Motor neuron (in vitro differentiated cells): Measurements from ENCODE around the gene ANKLE2. TPM values are rescaled to one million over a fixed set of nuclear protein-coding genes. Genes with fewer than 3 reads are reported as not detected.
A peak's percentile ranks its signal among the peaks of the same experiment; 100 is the strongest.
"Not testable (repeated sequence)": the region's sequence is repeated elsewhere in the genome, so short reads cannot be mapped to it uniquely, and the experiment has no call there.

Experiments
- ATAC-seq, 8 experiments: fragments of 200-7000 bp; cut with Tn5 transposase; replicated peaks in 6 of 8; 2 replicates each; pipeline ENCODE4 v1.8.0; 2021; ENCODE audit warnings: mild to moderate bottlenecking in 8 of 8, moderate library complexity in 8 of 8
- H3K27ac ChIP-seq, 2 donors: fragments of 250-450 bp; sonication (Bioruptor Pico); 2 replicates each; pipeline ENCODE4 v1.9.0; 2021; ENCODE audit warnings: antibody characterized with exemption in 2 of 2, mild to moderate bottlenecking in 2 of 2, moderate library complexity in 1 of 2
- H3K4me1 ChIP-seq, 2 donors: fragments of 250-450 bp; sonication (Bioruptor Pico); replicated peaks in 1 of 2; 2 replicates each; pipeline ENCODE4 v1.6.1; 2021; ENCODE audit warnings: antibody characterized with exemption in 2 of 2, mild to moderate bottlenecking in 2 of 2, moderate library complexity in 1 of 2
- H3K4me3 ChIP-seq, 5 donors: fragments of 250-450 bp; sonication (Bioruptor Pico); 2 replicates each; pipeline ENCODE4 v1.9.0; 2021; ENCODE audit warnings: antibody characterized with exemption in 5 of 5, mild to moderate bottlenecking in 5 of 5, moderate library complexity in 4 of 5
- WGBS, 10 experiments: fragments of 450-650 bp; shearing (Covaris generic); methylation state at CpG; one replicate each; pipeline ENCODE4 v1.0.0; 2022; 5-methylcytosine and 5-hydroxymethylcytosine counted together
- in situ Hi-C, 9 experiments: fragments of 400-800 bp; cut with MboI; loops; one replicate each; pipeline ENCODE4 v1.15.0; 2021; ENCODE audit warnings: low sequenced_read_pairs in 9 of 9, low pct_unique_long_range_greater_than_20kb in 2 of 9; ENCODE audit not compliant: unreplicated experiment in 9 of 9
- total RNA-seq, 8 experiments: library from RNA; unstranded; fragments of 300-600 nt; gene quantifications; 2 replicates each; pipeline versions ENCODE4 v1.2.3 to v1.2.4, GENCODE V29; 2022

The ANKLE2 gene
- total RNA-seq, 8 experiments from 2014 or later: 22.6 to 78.8 (median 36.8) TPM

DNA sequence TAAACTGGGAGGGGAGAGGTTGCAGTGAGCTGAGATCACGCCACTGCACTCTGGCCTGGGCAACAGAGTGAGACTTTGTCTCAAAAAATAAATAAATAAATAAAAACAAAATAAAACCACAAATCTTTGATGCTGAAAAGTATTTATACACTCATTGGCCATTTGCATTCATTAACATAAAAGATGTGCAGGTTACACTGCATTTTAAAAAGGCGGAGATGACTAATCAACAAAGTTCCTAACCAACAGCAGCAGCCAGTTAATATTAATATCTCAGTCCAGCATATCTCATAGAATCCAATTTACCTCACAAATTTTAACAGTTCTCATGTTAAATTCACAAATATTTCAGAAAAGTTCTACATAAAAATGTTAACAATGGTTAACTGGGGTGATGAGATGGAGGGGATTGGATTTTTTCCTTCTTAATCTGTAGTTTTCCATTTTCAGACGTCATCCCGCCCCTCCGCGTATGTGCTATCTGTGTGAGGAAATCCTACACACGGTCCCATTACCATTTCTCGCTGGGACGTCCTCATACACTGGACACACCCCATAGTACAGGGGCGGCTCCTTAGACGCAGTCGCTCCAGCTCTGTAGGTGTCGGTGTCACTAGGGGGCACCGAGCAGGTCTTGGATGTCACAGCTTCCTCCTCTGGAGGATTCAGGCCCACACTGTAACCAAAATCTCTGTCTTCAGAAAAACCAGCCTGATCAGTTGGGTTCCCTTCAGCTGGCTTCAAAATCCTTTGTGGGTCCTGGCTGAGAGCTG, 7.3 kb downstream of the ANKLE2 start:
- Histone ChIP-seq H3K4me3 (no peak overlapping the region), H3K4me1 (no peaks in the 10 kb centered on the region), H3K27ac (no peak overlapping the region)
- peak in 3 of 8 experiments; percentile 94 to 96 (median 94) for ATAC-seq
- WGBS, 10 experiments: 7 to 98% (median 81%) methylated on average over 1 to 10 of the region's 14 CpGs; no CpG with 5 or more reads in 2 of the 10 experiments
- in situ Hi-C loops: no loop called here

- H3K4me3 ChIP-seq, H3K27ac ChIP-seq, ATAC-seq, in situ Hi-C loops, H3K4me1 ChIP-seq: not testable (repeated sequence)
- WGBS, 10 experiments: 89 to 100% (median 98%) methylated on average over 1 to 7 of the region's 7 CpGs
Measured at GRCh38 chr12:132753670-132754069, 8.0 kb downstream of the ANKLE2 start.

- no peak overlapping the region for H3K27ac ChIP-seq
- in situ Hi-C loops: no loop called here
- no peak for ATAC-seq
- no peak overlapping the region for H3K4me3 ChIP-seq
- WGBS, 10 experiments: 83 to 100% (median 99%) methylated on average over 1 to 6 of the region's 10 CpGs; no CpG with 5 or more reads in 6 of the 10 experiments
- H3K4me1 ChIP-seq: no peaks in the 10 kb centered on the region
Measured at GRCh38 chr12:132748319-132748718, 13.3 kb downstream of the ANKLE2 start.

DNA sequence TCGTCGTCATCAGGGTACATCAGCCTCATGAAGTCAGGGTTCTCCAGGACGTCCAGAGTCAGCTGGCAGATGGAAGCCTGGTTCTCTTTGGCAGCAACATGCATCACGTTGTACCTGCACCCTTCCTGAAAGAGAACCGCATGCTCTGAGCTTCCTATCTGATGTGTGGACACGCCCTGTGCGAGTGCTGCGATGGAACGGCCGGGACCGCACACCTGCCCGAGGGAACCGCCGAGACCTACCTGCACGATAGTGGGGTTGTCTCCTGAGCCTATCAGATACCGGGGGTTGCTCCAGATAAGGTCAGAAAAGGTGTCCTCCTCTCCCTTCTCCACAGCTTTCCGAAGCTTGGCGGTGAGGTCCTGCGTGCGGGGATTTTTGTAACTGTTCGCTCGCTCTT, 13.7 kb downstream of the ANKLE2 start:
- 83 to 100% (median 98%) methylated on average over 1 to 19 of the region's 22 CpGs; no CpG with 5 or more reads in 1 of the 10 experiments for WGBS, 10 experiments

DNA sequence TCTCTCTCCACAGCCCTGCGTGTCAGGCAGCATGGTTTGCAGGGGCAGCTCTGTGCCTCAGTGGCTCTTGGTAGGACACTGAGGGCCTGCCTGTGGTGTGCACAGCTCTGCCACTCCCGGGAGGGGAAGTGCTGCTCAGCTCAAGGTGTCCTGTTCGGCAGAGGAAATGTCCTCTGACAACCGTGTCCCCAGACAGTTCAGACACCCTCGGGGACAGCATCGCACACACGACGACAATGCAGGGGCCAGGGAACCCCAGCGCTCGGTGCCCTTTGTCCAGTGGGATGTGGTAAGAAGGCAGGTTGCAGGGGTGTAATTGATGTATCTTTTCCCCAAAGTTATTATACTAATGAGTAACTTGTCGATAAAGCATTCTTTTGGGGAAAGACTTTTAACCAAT, 14.2 kb downstream of the ANKLE2 start:
- H3K4me1 ChIP-seq: no peaks in the 10 kb centered on the region
- no peak for ATAC-seq
- WGBS, 10 experiments: 80 to 100% (median 96%) methylated on average over 1 to 5 of the region's 11 CpGs; no CpG with 5 or more reads in 3 of the 10 experiments
- in situ Hi-C loops: no loop called here
- H3K27ac ChIP-seq: no peak overlapping the region
- no peak overlapping the region for H3K4me3 ChIP-seq

More for the DNA sequence above, 13.7 kb downstream of the ANKLE2 start:
- in situ Hi-C loops: no loop called here
- Histone ChIP-seq H3K4me1 (no peaks in the 10 kb centered on the region), H3K4me3 (no peak overlapping the region), H3K27ac (no peak overlapping the region)
- no peak for ATAC-seq

GRCh38 chr12:132746613-132747012, 15.0 kb downstream of the ANKLE2 start:
- peak in 2 of 8 experiments; percentile 38 to 60 for ATAC-seq
- Histone ChIP-seq H3K4me1 (no peaks in the 10 kb centered on the region), H3K4me3 (no peak overlapping the region), H3K27ac (no peak overlapping the region)
- 25 to 100% (median 95%) methylated on average over 1 to 2 of the region's 3 CpGs; no CpG with 5 or more reads in 3 of the 10 experiments for WGBS, 10 experiments
- in situ Hi-C loops: no loop called here

DNA sequence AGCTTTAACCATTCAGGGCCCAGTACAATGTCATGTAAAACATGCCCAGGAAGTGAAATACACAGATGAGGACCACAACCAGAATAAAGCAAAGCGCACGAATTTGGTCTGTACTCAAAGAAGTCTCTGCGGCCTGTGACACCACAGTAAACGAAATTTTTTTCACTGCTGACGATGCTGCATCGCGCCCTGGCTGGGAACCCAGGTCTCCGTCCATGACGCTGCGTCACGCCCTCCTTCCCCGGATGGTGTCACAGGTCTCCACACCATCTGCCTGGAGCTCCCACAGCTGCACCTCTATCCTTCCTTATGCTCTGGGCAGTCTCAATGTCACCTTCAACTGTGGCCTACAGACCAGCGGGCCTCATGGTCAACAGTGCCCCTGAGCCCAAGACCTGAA, 17.8 kb downstream of the ANKLE2 start:
- no peak overlapping the region for H3K27ac ChIP-seq
- in situ Hi-C loops: no loop called here
- no peak for ATAC-seq
- no peaks in the 10 kb centered on the region for H3K4me1 ChIP-seq
- 60 to 100% (median 96%) methylated on average over 1 to 10 of the region's 13 CpGs; no CpG with 5 or more reads in 4 of the 10 experiments for WGBS, 10 experiments
- no peak overlapping the region for H3K4me3 ChIP-seq

- in situ Hi-C loops: no loop called here
- 80 to 100% (median 89%) methylated on average over 1 to 8 of the region's 8 CpGs for WGBS, 10 experiments
- Histone ChIP-seq H3K27ac (no peak overlapping the region), H3K4me1 (no peaks in the 10 kb centered on the region), H3K4me3 (no peak overlapping the region)
- no peak for ATAC-seq
Measured at GRCh38 chr12:132741620-132742019, 20.0 kb downstream of the ANKLE2 start.

- in situ Hi-C loops: no loop called here
- 60 to 100% (median 81%) methylated on average over 2 to 3 of the region's 11 CpGs; no CpG with 5 or more reads in 7 of the 10 experiments for WGBS, 10 experiments
- H3K27ac ChIP-seq: no peak overlapping the region
- H3K4me3 ChIP-seq: no peak overlapping the region
- no peak for ATAC-seq
- no peaks in the 10 kb centered on the region for H3K4me1 ChIP-seq
Measured at GRCh38 chr12:132740652-132741051, 21.0 kb downstream of the ANKLE2 start.

DNA sequence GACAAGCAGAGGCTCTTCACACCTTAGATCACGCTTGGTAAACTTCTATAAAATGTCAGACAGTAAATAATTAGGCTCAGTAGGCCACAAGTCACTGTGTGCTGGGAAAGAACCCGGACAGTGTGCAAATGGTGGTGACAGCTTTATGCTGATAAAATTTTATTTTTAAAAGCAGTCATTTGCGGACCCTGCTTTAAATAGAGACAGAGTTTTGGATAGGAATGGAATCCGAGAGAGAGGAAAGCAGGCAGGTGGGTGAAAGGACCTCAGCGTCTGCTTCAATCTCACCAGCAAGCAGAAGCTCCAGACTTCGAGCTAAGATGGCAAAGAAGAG, 21.4 kb downstream of the ANKLE2 start:
- no peak overlapping the region for H3K27ac ChIP-seq
- H3K4me3 ChIP-seq: no peak overlapping the region
- 83 to 100% (median 91%) methylated on average over 2 to 6 of the region's 6 CpGs; no CpG with 5 or more reads in 2 of the 10 experiments for WGBS, 10 experiments
- no peaks in the 10 kb centered on the region for H3K4me1 ChIP-seq
- in situ Hi-C loops: no loop called here
- ATAC-seq: no peak

DNA sequence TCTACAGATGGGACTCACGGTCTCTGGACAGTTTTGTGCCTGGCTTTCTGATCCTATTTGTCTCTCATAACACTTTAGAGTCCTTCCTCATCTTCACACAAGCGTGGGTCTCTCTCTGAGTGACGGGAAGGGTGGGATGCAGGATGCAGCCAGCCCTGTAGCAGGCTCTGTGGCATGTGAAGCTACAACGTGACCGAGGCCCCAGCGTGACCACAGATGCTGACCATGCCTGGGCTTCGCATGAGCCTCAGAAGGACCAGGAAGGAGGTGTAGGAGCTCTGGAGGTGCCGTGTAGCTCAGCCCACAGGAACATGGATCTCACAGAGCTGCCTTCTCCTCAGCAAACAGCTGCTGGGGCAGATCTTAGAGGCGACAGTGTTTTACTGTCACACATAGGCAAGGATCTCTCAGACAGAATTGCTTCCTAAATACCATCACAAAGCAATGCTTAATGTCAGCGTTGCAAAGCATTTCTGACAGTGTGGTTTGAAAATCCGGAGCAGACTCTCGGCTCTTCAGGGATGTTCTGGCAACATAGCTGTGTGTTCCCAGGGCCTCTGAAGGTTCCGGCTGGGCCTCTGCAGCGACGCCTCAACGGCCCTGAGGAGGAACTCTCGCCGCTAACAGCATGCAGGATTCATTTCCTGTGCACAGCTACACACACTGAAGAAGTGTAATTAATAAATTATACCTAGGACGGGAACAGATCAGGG, 21.9 kb downstream of the ANKLE2 start:
- in situ Hi-C loops: no loop called here
- no peak for ATAC-seq
- Histone ChIP-seq H3K4me1 (no peaks in the 10 kb centered on the region), H3K27ac (no peak overlapping the region), H3K4me3 (no peak overlapping the region)
- 77 to 100% (median 98%) methylated on average over 1 to 12 of the region's 19 CpGs; no CpG with 5 or more reads in 1 of the 10 experiments for WGBS, 10 experiments

DNA sequence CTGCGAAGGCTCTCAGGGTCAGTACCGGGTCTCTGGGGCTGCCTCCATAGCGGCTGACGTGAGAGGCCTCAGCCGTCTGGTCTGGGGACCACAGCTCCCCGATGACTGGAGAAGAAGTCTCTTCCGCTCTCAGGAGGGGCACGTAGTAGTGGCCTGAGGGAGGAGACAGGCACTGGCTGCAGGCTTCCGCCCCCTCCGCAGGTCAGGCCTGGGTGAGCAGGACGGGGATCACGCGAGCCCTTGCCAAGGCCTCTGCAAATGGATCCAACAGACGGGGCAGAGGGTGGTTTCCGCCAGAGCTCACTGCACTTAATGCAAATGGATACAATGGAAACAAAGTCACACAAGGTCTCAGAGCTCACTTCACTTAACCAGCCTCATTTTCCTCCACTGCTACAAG, 24.7 kb downstream of the ANKLE2 start:
- in situ Hi-C loops: no loop called here
- ATAC-seq: peak in 1 of 8 experiments; percentile 13
- Histone ChIP-seq H3K27ac (no peak overlapping the region), H3K4me1 (no peaks in the 10 kb centered on the region), H3K4me3 (no peak overlapping the region)
- 89 to 100% (median 100%) methylated on average over 1 to 4 of the region's 15 CpGs; no CpG with 5 or more reads in 5 of the 10 experiments for WGBS, 10 experiments

DNA sequence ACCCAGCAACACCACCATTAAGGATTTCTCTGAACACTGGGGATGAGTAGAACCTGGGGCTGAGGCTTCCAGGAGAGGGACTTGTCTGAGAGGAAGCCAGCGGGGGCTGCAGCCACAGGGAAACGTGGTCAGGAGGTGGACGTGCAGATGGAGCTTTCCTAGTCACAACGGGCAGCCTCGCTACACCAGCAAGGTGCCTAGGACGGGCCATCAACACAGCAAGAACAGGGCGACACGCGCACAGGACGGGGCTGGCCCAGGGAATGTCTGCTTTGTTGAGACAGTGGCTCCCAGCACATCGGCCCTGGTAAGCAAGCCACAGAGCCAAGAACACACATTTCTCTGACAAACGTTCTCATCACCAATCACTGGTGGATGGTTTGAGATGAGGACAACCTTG, 25.3 kb downstream of the ANKLE2 start:
- WGBS, 10 experiments: 83 to 97% (median 94%) methylated on average over 1 to 9 of the region's 12 CpGs; no CpG with 5 or more reads in 6 of the 10 experiments
- Histone ChIP-seq H3K4me1 (no peaks in the 10 kb centered on the region), H3K4me3 (no peak overlapping the region), H3K27ac (no peak overlapping the region)
- ATAC-seq: no peak
- in situ Hi-C loops: no loop called here
